ENCODE results near the gene SUSD5. TPM values are rescaled to one million over a fixed set of nuclear protein-coding genes. Genes with fewer than 3 reads are reported as not detected.

The SUSD5 gene
- total and polyA plus RNA-seq, 2 of the 4 experiments (the other 2 are of a cell fraction): 1.4 to 2.9 TPM

- Histone ChIP-seq H4K8ac (ENCODE audit: low read depth in 2 of 2, low read length in 2 of 2) (no peak overlapping the region), H3K4me3 (ENCODE audit: insufficient read depth, low read depth, low read length) (no peak overlapping the region), H3K9ac (ENCODE audit: low read depth, low read length) (no peak overlapping the region), H3K23ac (ENCODE audit: low read depth, low read length) (no peak overlapping the region), H2AK5ac (ENCODE audit: low read depth, low read length) (no peak overlapping the region), H3K14ac (replicated peaks; ENCODE audit: low read depth, low read length) (no peak overlapping the region), H3K4me1 (ENCODE audit: control insufficient read depth, insufficient read depth, low read length) (no peaks in the 10 kb centered on the region), H3K9me1 (ENCODE audit: insufficient read depth, low read length) (peaks cover 5% of the 10 kb centered on the region), H2BK15ac (ENCODE audit: low read depth, low read length) (no peak overlapping the region), H2BK120ac (ENCODE audit: low read depth, low read length) (no peak overlapping the region), H3K27me3 (ENCODE audit: control insufficient read depth, insufficient read depth, low read length) (no peaks in the 10 kb centered on the region), H3K9me3 (ENCODE audit: control insufficient read depth, insufficient read depth, low read length) (no peaks in the 10 kb centered on the region), H3K79me1 (ENCODE audit: low read depth in 1 of 2, low read length in 2 of 2) (no peaks in the 10 kb centered on the region), H2BK20ac (ENCODE audit: low read depth, low read length) (no peak overlapping the region), H2AK9ac (replicated peaks; ENCODE audit: low read depth, low read length, poor library complexity) (no peak overlapping the region), H2BK5ac (ENCODE audit: low read depth, low read length, poor library complexity, severe bottlenecking) (no peak overlapping the region), H3K4me2 (ENCODE audit: low read depth, low read length) (no peak overlapping the region), H3K56ac (ENCODE audit: extremely low read depth, insufficient read depth, low read length) (no peak overlapping the region), H4K20me1 (ENCODE audit: insufficient read depth, low read length) (no peaks in the 10 kb centered on the region), H2AFZ (replicated peaks; ENCODE audit: low read length, poor library complexity) (no peak overlapping the region), H4K91ac (ENCODE audit: insufficient read depth, low read depth, low read length) (no peak overlapping the region), H3K4ac (ENCODE audit: low read depth, low read length) (no peak overlapping the region), H3K18ac (ENCODE audit: low read depth, low read length) (no peak overlapping the region), H3K27ac (ENCODE audit: insufficient read depth, low read length) (no peak overlapping the region), H3K36me3 (ENCODE audit: control insufficient read depth, insufficient read depth, low read length) (no peaks in the 10 kb centered on the region), H4K5ac (ENCODE audit: low read depth, low read length) (no peak overlapping the region)
- intact Hi-C loops (cut with micrococcal nuclease): no loop called here
- no CpG with 5 or more reads among the region's 2 CpGs for WGBS, 2 experiments (ENCODE audit: extremely low coverage in 2 of 2, insufficient read length in 1 of 2)
- no TSS peak for BruUV-seq (replicated peaks)
- ChIA-PET POLR2A (ENCODE audit: unreplicated experiment) (no interaction called here), CTCF (no interaction called here)
- TF ChIP-seq MAFK (IDR thresholded peaks at IDR 0.05; ENCODE audit: low read depth, low read length) (no peak), MXI1 (IDR thresholded peaks at IDR 0.05; ENCODE audit: borderline replicate concordance, low read depth, low read length) (no peak), MAZ (IDR thresholded peaks at IDR 0.05; ENCODE audit: borderline replicate concordance, low read depth, low read length) (no peak), BHLHE40 (IDR thresholded peaks at IDR 0.05; ENCODE audit: low read depth, low read length) (no peak), POLR2A (IDR thresholded peaks at IDR 0.05; ENCODE audit: low read depth, low read length) (no peak), RFX5 (IDR thresholded peaks at IDR 0.05; ENCODE audit: low read depth, low read length) (no peak), SMC3 (IDR thresholded peaks at IDR 0.05; ENCODE audit: low read depth, low read length) (no peak), CEBPB (IDR thresholded peaks at IDR 0.05; ENCODE audit: low read depth, low read length) (no peak), NFE2L2 (IDR thresholded peaks at IDR 0.05; ENCODE audit: low read depth, low read length) (no peak), FOS (IDR thresholded peaks at IDR 0.05; ENCODE audit: low read depth, low read length) (no peak), RCOR1 (IDR thresholded peaks at IDR 0.05; ENCODE audit: insufficient replicate concordance, low read length) (no peak), RAD21 (IDR thresholded peaks at IDR 0.05; ENCODE audit: low read length) (no peak), CHD1 (IDR thresholded peaks at IDR 0.05; ENCODE audit: low read depth, low read length) (no peak)
- TF ChIP-seq, protein P1, sequence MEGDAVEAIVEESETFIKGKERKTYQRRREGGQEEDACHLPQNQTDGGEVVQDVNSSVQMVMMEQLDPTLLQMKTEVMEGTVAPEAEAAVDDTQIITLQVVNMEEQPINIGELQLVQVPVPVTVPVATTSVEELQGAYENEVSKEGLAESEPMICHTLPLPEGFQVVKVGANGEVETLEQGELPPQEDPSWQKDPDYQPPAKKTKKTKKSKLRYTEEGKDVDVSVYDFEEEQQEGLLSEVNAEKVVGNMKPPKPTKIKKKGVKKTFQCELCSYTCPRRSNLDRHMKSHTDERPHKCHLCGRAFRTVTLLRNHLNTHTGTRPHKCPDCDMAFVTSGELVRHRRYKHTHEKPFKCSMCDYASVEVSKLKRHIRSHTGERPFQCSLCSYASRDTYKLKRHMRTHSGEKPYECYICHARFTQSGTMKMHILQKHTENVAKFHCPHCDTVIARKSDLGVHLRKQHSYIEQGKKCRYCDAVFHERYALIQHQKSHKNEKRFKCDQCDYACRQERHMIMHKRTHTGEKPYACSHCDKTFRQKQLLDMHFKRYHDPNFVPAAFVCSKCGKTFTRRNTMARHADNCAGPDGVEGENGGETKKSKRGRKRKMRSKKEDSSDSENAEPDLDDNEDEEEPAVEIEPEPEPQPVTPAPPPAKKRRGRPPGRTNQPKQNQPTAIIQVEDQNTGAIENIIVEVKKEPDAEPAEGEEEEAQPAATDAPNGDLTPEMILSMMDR (conservative IDR thresholded peaks at IDR 0.05; ENCODE audit: low read depth, low read length): no peak
- TF ChIP-seq, protein P2, sequence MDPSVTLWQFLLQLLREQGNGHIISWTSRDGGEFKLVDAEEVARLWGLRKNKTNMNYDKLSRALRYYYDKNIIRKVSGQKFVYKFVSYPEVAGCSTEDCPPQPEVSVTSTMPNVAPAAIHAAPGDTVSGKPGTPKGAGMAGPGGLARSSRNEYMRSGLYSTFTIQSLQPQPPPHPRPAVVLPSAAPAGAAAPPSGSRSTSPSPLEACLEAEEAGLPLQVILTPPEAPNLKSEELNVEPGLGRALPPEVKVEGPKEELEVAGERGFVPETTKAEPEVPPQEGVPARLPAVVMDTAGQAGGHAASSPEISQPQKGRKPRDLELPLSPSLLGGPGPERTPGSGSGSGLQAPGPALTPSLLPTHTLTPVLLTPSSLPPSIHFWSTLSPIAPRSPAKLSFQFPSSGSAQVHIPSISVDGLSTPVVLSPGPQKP (IDR thresholded peaks at IDR 0.05; ENCODE audit: borderline replicate concordance, low read depth, low read length): no peak
- TF ChIP-seq, protein P3, sequence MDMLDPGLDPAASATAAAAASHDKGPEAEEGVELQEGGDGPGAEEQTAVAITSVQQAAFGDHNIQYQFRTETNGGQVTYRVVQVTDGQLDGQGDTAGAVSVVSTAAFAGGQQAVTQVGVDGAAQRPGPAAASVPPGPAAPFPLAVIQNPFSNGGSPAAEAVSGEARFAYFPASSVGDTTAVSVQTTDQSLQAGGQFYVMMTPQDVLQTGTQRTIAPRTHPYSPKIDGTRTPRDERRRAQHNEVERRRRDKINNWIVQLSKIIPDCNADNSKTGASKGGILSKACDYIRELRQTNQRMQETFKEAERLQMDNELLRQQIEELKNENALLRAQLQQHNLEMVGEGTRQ (IDR thresholded peaks at IDR 0.05; ENCODE audit: low read depth, low read length): no peak
- DNase-seq (no peak), ATAC-seq (ENCODE audit: low read depth) (no peak)
- dilution Hi-C loops (cut with HindIII; ENCODE audit: low sequenced_read_pairs, unreplicated experiment): no loop called here
- in situ Hi-C loops (cut with MboI; ENCODE audit: low sequenced_read_pairs): no loop called here
Observed at GRCh38 chr3:33173103-33173502, 45.5 kb downstream of the SUSD5 start.

All from IMR-90 (cell line).